ENCODE measurements around the gene GIPR. TPM values are rescaled to one million over a fixed set of nuclear protein-coding genes. Genes with fewer than 3 reads are reported as not detected.
"Not testable (repeated sequence)": the region's sequence is repeated elsewhere in the genome, so short reads cannot be mapped to it uniquely, and the experiment has no call there.

The GIPR gene
- total RNA-seq (1 to 10 TPM in 1 of 7 donors, under 1 TPM in 3, not detected in 3; 0.20 to 1.6 (median 0.59) TPM), polyA plus RNA-seq (under 1 TPM; 0.02 to 0.33 TPM)
- long read RNA-seq, donor 1, partial matches to known transcripts, result 0 of 1 reads
- long read RNA-seq, donor 1, other reads (novel, unspliced or antisense), result 0 of 1 reads
- long read RNA-seq, donor 2, result 0 reads
- long read RNA-seq, donor 3, partial matches to known transcripts, result 0 of 1 reads
- long read RNA-seq, donor 3, other reads (novel, unspliced or antisense), result 1 of 1 reads

- no peaks in the 10 kb centered on the region for H3K27me3 ChIP-seq
- no peaks in the 10 kb centered on the region for H3K4me1 ChIP-seq (ENCODE audit: insufficient read depth)
- H3K27ac ChIP-seq, result no peak within 1 kb of the TSS
- no peaks in the 10 kb centered on the region for H3K9me3 ChIP-seq
- 15 to 17% (median 16%) methylated on average over 15 of the region's 15 CpGs for WGBS, 3 donors
- DNase-seq, result no peak
- no peaks in the 10 kb centered on the region for H3K36me3 ChIP-seq
- intact Hi-C loops (cut with DNase I), result no loop called here
- H3K4me3 ChIP-seq, result no peak within 1 kb of the TSS
- TF ChIP-seq POLR2A (IDR thresholded peaks at IDR 0.05) (no peak), EP300 (IDR thresholded peaks at IDR 0.05) (no peak), CTCF (IDR thresholded peaks at IDR 0.05) (no peak)
These were observed at the start of gene GIPR for GRCh38 chr19:45667620-45668341. TSS of gene GIPR (plus strand) at chr19:45668221. CDS start at chr19:45669521, 1,300 bp downstream.

GRCh38 chr19:45621389-45621788, 46.6 kb upstream of the GIPR start:
- H3K9me3 ChIP-seq, result no peaks in the 10 kb centered on the region
- intact Hi-C loops (cut with DNase I), result no loop called here
- H3K4me3 ChIP-seq, result no peak overlapping the region
- no peak overlapping the region for H3K27ac ChIP-seq
- no peaks in the 10 kb centered on the region for H3K36me3 ChIP-seq
- WGBS, 3 donors, result 83 to 86% (median 85%) methylated on average over 13 to 17 of the region's 17 CpGs
- TF ChIP-seq EP300 (IDR thresholded peaks at IDR 0.05) (no peak), POLR2A (IDR thresholded peaks at IDR 0.05) (no peak), CTCF (IDR thresholded peaks at IDR 0.05) (no peak)
- no peak for DNase-seq
- peaks cover 3% of the 10 kb centered on the region for H3K4me1 ChIP-seq (ENCODE audit: insufficient read depth)
- no peaks in the 10 kb centered on the region for H3K27me3 ChIP-seq

GRCh38 chr19:45621976-45622503, 46.0 kb upstream of the GIPR start:
- Histone ChIP-seq H3K36me3 (no peaks in the 10 kb centered on the region), H3K4me3 (no peak overlapping the region), H3K27me3 (no peaks in the 10 kb centered on the region), H3K9me3 (no peaks in the 10 kb centered on the region), H3K27ac (no peak overlapping the region), H3K4me1 (ENCODE audit: insufficient read depth) (no peaks in the 10 kb centered on the region)
- WGBS, 3 donors, result 75 to 85% (median 76%) methylated on average over 6 of the region's 6 CpGs
- intact Hi-C loops (cut with DNase I), result no loop called here
- TF ChIP-seq POLR2A (IDR thresholded peaks at IDR 0.05), result no peak
- no peak for TF ChIP-seq CTCF (IDR thresholded peaks at IDR 0.05)
- no peak for TF ChIP-seq EP300 (IDR thresholded peaks at IDR 0.05)
- no peak for DNase-seq

- intact Hi-C loops (cut with DNase I), result no loop called here
- Histone ChIP-seq H3K27ac (no peak overlapping the region), H3K9me3 (no peaks in the 10 kb centered on the region), H3K4me1 (ENCODE audit: insufficient read depth) (no peaks in the 10 kb centered on the region), H3K4me3 (no peak overlapping the region), H3K27me3 (no peaks in the 10 kb centered on the region), H3K36me3 (no peaks in the 10 kb centered on the region)
- TF ChIP-seq CTCF (IDR thresholded peaks at IDR 0.05) (no peak), POLR2A (IDR thresholded peaks at IDR 0.05) (no peak), EP300 (IDR thresholded peaks at IDR 0.05) (no peak)
- WGBS, 3 donors, result 70 to 91% (median 81%) methylated on average over 1 of the region's 1 CpG
- DNase-seq, result no peak
These were observed 44.0 kb upstream of the GIPR start for GRCh38 chr19:45623984-45624383.

GRCh38 chr19:45628219-45628618, 39.8 kb upstream of the GIPR start:
- H3K27me3 ChIP-seq; H3K4me1 ChIP-seq (ENCODE audit: insufficient read depth); H3K36me3 ChIP-seq; H3K4me3 ChIP-seq; DNase-seq; H3K9me3 ChIP-seq; H3K27ac ChIP-seq; intact Hi-C loops (cut with DNase I): not testable (repeated sequence)
- 93 to 99% (median 96%) methylated on average over 7 of the region's 7 CpGs for WGBS, 3 donors

All from ovary (tissue), 10 donors.